ENCODE results near the gene DEFB132.

DEFB132 gene

GRCh38 chr20:271069-271468 is 13.5 kb downstream of the DEFB132 start:
- TF ChIP-seq, protein P1, sequence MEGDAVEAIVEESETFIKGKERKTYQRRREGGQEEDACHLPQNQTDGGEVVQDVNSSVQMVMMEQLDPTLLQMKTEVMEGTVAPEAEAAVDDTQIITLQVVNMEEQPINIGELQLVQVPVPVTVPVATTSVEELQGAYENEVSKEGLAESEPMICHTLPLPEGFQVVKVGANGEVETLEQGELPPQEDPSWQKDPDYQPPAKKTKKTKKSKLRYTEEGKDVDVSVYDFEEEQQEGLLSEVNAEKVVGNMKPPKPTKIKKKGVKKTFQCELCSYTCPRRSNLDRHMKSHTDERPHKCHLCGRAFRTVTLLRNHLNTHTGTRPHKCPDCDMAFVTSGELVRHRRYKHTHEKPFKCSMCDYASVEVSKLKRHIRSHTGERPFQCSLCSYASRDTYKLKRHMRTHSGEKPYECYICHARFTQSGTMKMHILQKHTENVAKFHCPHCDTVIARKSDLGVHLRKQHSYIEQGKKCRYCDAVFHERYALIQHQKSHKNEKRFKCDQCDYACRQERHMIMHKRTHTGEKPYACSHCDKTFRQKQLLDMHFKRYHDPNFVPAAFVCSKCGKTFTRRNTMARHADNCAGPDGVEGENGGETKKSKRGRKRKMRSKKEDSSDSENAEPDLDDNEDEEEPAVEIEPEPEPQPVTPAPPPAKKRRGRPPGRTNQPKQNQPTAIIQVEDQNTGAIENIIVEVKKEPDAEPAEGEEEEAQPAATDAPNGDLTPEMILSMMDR (IDR thresholded peaks at IDR 0.05; ENCODE audit: insufficient read depth, low read length, missing control alignments) = no peak
- no peak overlapping the region for H3K4me3 ChIP-seq (ENCODE audit: low read depth, low read length)
- ChIA-PET POLR2A (no interaction called here), CTCF (interaction anchor here (7.3 kb wide), 1 partner anchor 11 kb away, joined by 46 read pairs; no protein-coding TSS in a partner anchor)
- no peak for DNase-seq (ENCODE audit: low read depth, low spot score)

DNA sequence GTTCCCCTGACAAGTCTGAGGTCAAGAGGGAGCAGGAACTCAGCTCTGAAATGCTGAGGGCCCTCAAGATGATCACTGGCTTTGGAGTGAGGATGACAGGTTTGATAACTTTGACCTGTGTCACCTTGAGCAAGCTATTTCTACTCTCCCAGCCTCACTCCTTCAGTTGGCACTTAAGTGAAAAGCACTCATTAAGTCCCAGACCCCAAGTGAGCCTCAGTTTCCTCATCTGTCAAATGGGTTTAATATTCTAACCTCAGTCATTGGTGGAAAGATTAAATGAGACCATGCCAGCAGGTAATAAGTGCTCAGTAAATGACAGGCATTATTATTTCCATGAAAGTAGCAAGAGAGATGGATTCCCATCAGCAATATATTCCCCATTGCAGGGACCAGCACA is 14.0 kb downstream of the DEFB132 start:
- ChIA-PET POLR2A (no interaction called here), CTCF (interaction anchor here (7.3 kb wide), 1 partner anchor 11 kb away, joined by 46 read pairs; no protein-coding TSS in a partner anchor)
- H3K4me3 ChIP-seq (ENCODE audit: low read depth, low read length) = no peak overlapping the region
- no peak for DNase-seq (ENCODE audit: low read depth, low spot score)
- TF ChIP-seq, protein P1 (IDR thresholded peaks at IDR 0.05; ENCODE audit: insufficient read depth, low read length, missing control alignments) = no peak

GRCh38 chr20:272718-273117 is 15.2 kb downstream of the DEFB132 start:
- no peak overlapping the region for H3K4me3 ChIP-seq (ENCODE audit: low read depth, low read length)
- ChIA-PET POLR2A (no interaction called here), CTCF (interaction anchor here (1.2 kb wide), 2 partner anchors 10 to 17 kb away, joined by 3 read pairs; no protein-coding TSS in a partner anchor)
- TF ChIP-seq, protein P1 (IDR thresholded peaks at IDR 0.05; ENCODE audit: insufficient read depth, low read length, missing control alignments) = no peak
- DNase-seq (ENCODE audit: low read depth, low spot score) = no peak

- TF ChIP-seq, protein P1 (IDR thresholded peaks at IDR 0.05; ENCODE audit: insufficient read depth, low read length, missing control alignments) = no peak
- POLR2A ChIA-PET = no interaction called here
- H3K4me3 ChIP-seq (ENCODE audit: low read depth, low read length) = no peak overlapping the region
- CTCF ChIA-PET = interaction anchor here (1.2 kb wide), 2 partner anchors 11 to 15 kb away, joined by 3 read pairs; no protein-coding TSS in a partner anchor
- no peak for DNase-seq (ENCODE audit: low read depth, low spot score)
Observed at GRCh38 chr20:273884-274283, 16.4 kb downstream of the DEFB132 start.

DNA sequence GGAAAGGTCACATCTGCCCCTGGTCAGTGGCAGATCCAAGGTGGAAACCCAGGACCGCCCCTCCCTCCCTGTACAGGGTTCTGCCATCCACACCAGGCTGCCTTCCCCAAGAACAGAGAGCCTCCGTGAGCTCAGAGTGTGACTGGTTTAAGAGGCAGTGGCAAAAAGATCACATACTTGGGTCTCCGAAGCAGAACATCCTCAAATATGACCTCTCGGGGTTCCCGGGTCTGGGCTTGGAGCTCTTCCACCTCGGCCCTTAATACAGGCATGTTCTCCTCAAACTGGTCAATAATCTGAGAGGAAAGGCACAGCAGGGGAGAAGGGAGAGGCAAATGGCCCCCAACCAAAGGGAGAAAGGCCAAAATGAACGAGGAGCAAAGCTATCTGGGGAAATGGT is 18.3 kb downstream of the DEFB132 start:
- DNase-seq (ENCODE audit: low read depth, low spot score) = no peak
- no peak overlapping the region for H3K4me3 ChIP-seq (ENCODE audit: low read depth, low read length)
- POLR2A ChIA-PET = no interaction called here
- TF ChIP-seq, protein P1 (IDR thresholded peaks at IDR 0.05; ENCODE audit: insufficient read depth, low read length, missing control alignments) = no peak
- CTCF ChIA-PET = interaction anchor here (1.6 kb wide), 1 partner anchor 10 kb away, joined by 4 read pairs; no protein-coding TSS in a partner anchor

- TF ChIP-seq, protein P1 (IDR thresholded peaks at IDR 0.05; ENCODE audit: insufficient read depth, low read length, missing control alignments) = no peak
- ChIA-PET POLR2A (no interaction called here), CTCF (interaction anchor here (1.6 to 2.4 kb wide), 2 partner anchors 9 to 11 kb away, joined by 4 to 15 read pairs; no protein-coding TSS in a partner anchor)
- no peak overlapping the region for H3K4me3 ChIP-seq (ENCODE audit: low read depth, low read length)
- DNase-seq (ENCODE audit: low read depth, low spot score) = no peak
Observed at GRCh38 chr20:276620-277495, 19.3 kb downstream of the DEFB132 start.
